ENCODE results near the gene OGFOD3. TPM values are rescaled to one million over a fixed set of nuclear protein-coding genes. Genes with fewer than 3 reads are reported as not detected.

Gene OGFOD3
- total and polyA plus RNA-seq, 9 of the 15 experiments (the other 6 are each of a cell fraction or from before 2014, with no cell fraction given), result 0.69 to 44.7 (median 18.9) TPM

GRCh38 chr17:82458179-82458884, 39.9 kb upstream of the OGFOD3 start, which contains the start of gene NARF (continued):
- TF ChIP-seq MTF1 (CRISPR knock-in tag; IDR thresholded peaks at IDR 0.05; ENCODE audit: borderline replicate concordance) (no peak), MXD1 (CRISPR knock-in tag; IDR thresholded peaks at IDR 0.05; ENCODE audit: borderline replicate concordance, poor library complexity, severe bottlenecking) (peak; percentile 7), SMAD3 (CRISPR knock-in tag; conservative IDR thresholded peaks at IDR 0.05) (no peak; the same call in 1 of the 2 replicates), TFE3 (CRISPR knock-in tag; IDR thresholded peaks at IDR 0.05) (no peak), MYNN (IDR thresholded peaks at IDR 0.05) (no peak), MYNN (CRISPR knock-in tag; IDR thresholded peaks at IDR 0.05) (no peak), RB1 (IDR thresholded peaks at IDR 0.05; ENCODE audit: low read depth) (peak; percentile 92), ZNF12 (CRISPR knock-in tag; IDR thresholded peaks at IDR 0.05) (peak; percentile 91), CUX1 (CRISPR knock-in tag; IDR thresholded peaks at IDR 0.05) (no peak), NR4A1 (CRISPR knock-in tag; IDR thresholded peaks at IDR 0.05) (peak; percentile 87; the same call in 1 of the 2 replicates), NR4A1 (tag; IDR thresholded peaks at IDR 0.05) (no peak), FOXK2 (conservative IDR thresholded peaks at IDR 0.05 in 1 of 2, IDR thresholded peaks at IDR 0.05 in 1 of 2; ENCODE audit: low read depth in 2 of 2) (peak; percentile 79 to 94), SIN3B (IDR thresholded peaks at IDR 0.05; ENCODE audit: low read depth) (peak; percentile 89), MEF2A (IDR thresholded peaks at IDR 0.05; ENCODE audit: control insufficient read depth, low read depth, low read length) (no peak), ZBTB1 (CRISPR knock-in tag; IDR thresholded peaks at IDR 0.05; ENCODE audit: borderline replicate concordance, low read depth) (peak; percentile 87), NFIC (IDR thresholded peaks at IDR 0.05) (peak; percentile 59), GTF2E2 (tag; IDR thresholded peaks at IDR 0.05) (peak; percentile 95)
